Panc1 (cell line): Measurements from ENCODE around the gene ZSCAN10. TPM values are rescaled to one million over a fixed set of nuclear protein-coding genes. Genes with fewer than 3 reads are reported as not detected.
"Not testable (repeated sequence)": the region's sequence is repeated elsewhere in the genome, so short reads cannot be mapped to it uniquely, and the experiment has no call there.

ENCODE experiments used
- ATAC-seq: fragments of 200-7000 bp; cut with Tn5 transposase; 2 replicates; pipeline ENCODE4 v1.9.1; 2020; ENCODE audit warnings: mild to moderate bottlenecking, moderate library complexity
- BruUV-seq: library from RNA; stranded (reverse); fragments of 400-500 nt; replicated peaks from 2 replicates; lab custom pipeline; 2021; lab: Mats Ljungman, UMichigan
- CTCF ChIA-PET: fragments of 300-600 bp; sonication (Branson Sonifier 250); formaldehyde crosslinking; loops from one replicate; lab custom pipeline; 2022; ENCODE audit warnings: antibody characterized with exemption; lab: Charles Lee
- POLR2A ChIA-PET: fragments of 300-600 bp; sonication (Branson Sonifier 250); formaldehyde crosslinking; loops from one replicate; lab custom pipeline; 2022; ENCODE audit warnings: antibody characterized with exemption; lab: Charles Lee
- DNase-seq: peaks from one replicate; pipeline ENCODE4 v3.0.0-alpha.2; 2010; ENCODE audit warnings: low read depth, low spot score
- H3K27ac ChIP-seq: 2 replicates; pipeline ENCODE4 v1.5.1; 2011; ENCODE audit warnings: mild to moderate bottlenecking, low read length, inconsistent platforms
- H3K27me3 ChIP-seq: fragments of 200-500 bp; sonication (Bioruptor generic); 2 replicates; pipeline ENCODE4 v1.6.0; 2014; ENCODE audit warnings: low read length, inconsistent platforms; ENCODE audit not compliant: control insufficient read depth, insufficient read depth
- H3K36me3 ChIP-seq: fragments of 200-500 bp; sonication (Bioruptor generic); 2 replicates; pipeline ENCODE4 v1.5.1; 2014; ENCODE audit warnings: inconsistent platforms, mild to moderate bottlenecking, low read length, moderate library complexity; ENCODE audit not compliant: control insufficient read depth, insufficient read depth
- H3K4me1 ChIP-seq: 2 replicates; pipeline ENCODE4 v1.5.1; 2011; ENCODE audit warnings: inconsistent platforms, mild to moderate bottlenecking, low read length, moderate library complexity; ENCODE audit not compliant: control insufficient read depth, insufficient read depth
- H3K4me3 ChIP-seq, 2 experiments: 2 replicates each; pipeline ENCODE4 v1.5.1; 2011 to 2012; ENCODE audit warnings: low read depth in 2 of 2, low read length in 2 of 2, mild to moderate bottlenecking in 2 of 2, inconsistent platforms in 1 of 2, moderate library complexity in 1 of 2
- H3K9me3 ChIP-seq: fragments of 200-500 bp; sonication (Bioruptor generic); 2 replicates; pipeline ENCODE4 v1.5.1; 2014; ENCODE audit warnings: low read depth, mild to moderate bottlenecking, inconsistent platforms, low read length, moderate library complexity; ENCODE audit not compliant: control insufficient read depth, insufficient read depth
- POLR2AphosphoS5 ChIP-seq: IDR thresholded peaks from 2 replicates; pipeline ENCODE4 v1.6.1; 2012; ENCODE audit warnings: mild to moderate bottlenecking, low read depth, low read length, moderate library complexity
- REST ChIP-seq, 2 experiments: IDR thresholded peaks; 2 replicates each; pipeline ENCODE4 v1.6.1; 2011 to 2012; ENCODE audit warnings: low read depth in 2 of 2, control low read depth in 1 of 2, low read length in 1 of 2, mild to moderate bottlenecking in 1 of 2, moderate library complexity in 1 of 2; ENCODE audit not compliant: insufficient read depth in 1 of 2
- SIN3A ChIP-seq: IDR thresholded peaks from 2 replicates; pipeline ENCODE4 v1.6.1; 2012; ENCODE audit warnings: low read depth, mild to moderate bottlenecking, low read length, moderate library complexity, borderline replicate concordance; ENCODE audit not compliant: insufficient read depth
- TCF7L2 ChIP-seq: IDR thresholded peaks from 2 replicates; pipeline ENCODE4 v1.6.1; 2011; ENCODE audit warnings: mild to moderate bottlenecking, low read depth, low read length, inconsistent platforms
- in situ Hi-C: cut with HindIII; loops from 2 replicates; pipeline ENCODE4 v1.10.0; 2016; ENCODE audit warnings: low sequenced_read_pairs, low pct_unique_long_range_greater_than_20kb
- intact Hi-C: fragments of 100-400 bp; cut with micrococcal nuclease; formaldehyde crosslinking; loops from one replicate; pipeline ENCODE4 v1.10.0; 2022; ENCODE audit not compliant: unreplicated experiment
- total RNA-seq: library from RNA; stranded (reverse); gene quantifications from one replicate; pipeline ENCODE4 v1.2.1, GENCODE V29; 2021; ENCODE audit not compliant: unreplicated experiment
- TF ChIP-seq, protein P1 (sequence below): fragments of 450-650 bp; IDR thresholded peaks from 2 replicates; pipeline ENCODE4 v1.5.1; 2017; ENCODE audit warnings: mild to moderate bottlenecking

ZSCAN10 gene
- total RNA-seq, 1 experiment from 2014 or later, result 0.21 TPM

DNA sequence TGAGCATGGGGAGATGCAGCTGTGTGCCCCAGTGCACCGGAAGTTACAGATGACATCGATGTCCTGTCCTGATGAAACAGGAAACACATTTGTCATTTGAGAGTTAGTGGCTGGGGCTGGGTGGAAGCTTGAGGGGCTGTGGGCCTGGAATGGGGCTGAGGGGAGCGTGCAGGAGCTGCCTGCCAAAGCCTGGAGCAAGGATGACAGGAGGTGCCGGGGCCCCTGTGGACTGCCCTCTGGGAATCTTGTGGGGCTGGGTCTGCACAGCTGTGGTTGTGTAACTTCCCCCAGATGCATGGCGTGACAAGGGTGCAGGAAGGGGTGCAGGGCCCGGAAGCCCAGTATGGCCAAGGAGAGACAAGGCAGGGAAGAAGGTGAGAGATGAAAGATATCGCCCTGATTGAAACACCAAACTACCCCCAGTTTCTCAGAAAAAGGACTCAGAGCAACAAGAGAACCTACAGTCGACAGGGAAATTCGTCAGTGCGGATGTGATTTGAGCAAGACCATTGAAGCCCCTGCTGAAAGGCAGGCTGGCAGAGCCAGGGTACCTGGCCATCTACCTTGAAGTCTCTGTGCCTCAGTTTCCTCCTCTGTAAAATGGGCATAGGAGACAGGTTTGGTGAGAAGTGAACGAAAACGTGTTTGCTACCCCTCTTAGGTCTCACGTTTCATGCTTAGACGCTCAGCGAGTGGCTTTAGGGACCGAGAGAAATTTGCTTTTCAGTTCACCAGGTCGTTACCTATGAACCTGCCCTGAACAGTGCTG lies 43.9 kb downstream of the ZSCAN10 start:
- Histone ChIP-seq H3K36me3 (no peaks in the 10 kb centered on the region), H3K27me3 (no peaks in the 10 kb centered on the region), H3K9me3 (no peaks in the 10 kb centered on the region), H3K4me3 (no peak overlapping the region), H3K27ac (no peak overlapping the region), H3K4me1 (peaks cover 2% of the 10 kb centered on the region; the same call in 1 of the 2 replicates)
- no TSS peak for BruUV-seq
- POLR2A ChIA-PET, result no interaction called here
- in situ Hi-C loops (no loop called here), intact Hi-C loops (loop anchor here (10.0 kb wide), 1 partner anchor 70 kb away; no protein-coding TSS in a partner anchor)
- no peak for ATAC-seq
- DNase-seq, result no peak
- no peak for TF ChIP-seq SIN3A
- TF ChIP-seq REST (IDR thresholded peaks at IDR 0.05; ENCODE audit: insufficient read depth in 1 of 2, low read depth in 2 of 2, low read length in 1 of 2), result no peak
- TF ChIP-seq POLR2AphosphoS5, result no peak
- TF ChIP-seq, protein P1, sequence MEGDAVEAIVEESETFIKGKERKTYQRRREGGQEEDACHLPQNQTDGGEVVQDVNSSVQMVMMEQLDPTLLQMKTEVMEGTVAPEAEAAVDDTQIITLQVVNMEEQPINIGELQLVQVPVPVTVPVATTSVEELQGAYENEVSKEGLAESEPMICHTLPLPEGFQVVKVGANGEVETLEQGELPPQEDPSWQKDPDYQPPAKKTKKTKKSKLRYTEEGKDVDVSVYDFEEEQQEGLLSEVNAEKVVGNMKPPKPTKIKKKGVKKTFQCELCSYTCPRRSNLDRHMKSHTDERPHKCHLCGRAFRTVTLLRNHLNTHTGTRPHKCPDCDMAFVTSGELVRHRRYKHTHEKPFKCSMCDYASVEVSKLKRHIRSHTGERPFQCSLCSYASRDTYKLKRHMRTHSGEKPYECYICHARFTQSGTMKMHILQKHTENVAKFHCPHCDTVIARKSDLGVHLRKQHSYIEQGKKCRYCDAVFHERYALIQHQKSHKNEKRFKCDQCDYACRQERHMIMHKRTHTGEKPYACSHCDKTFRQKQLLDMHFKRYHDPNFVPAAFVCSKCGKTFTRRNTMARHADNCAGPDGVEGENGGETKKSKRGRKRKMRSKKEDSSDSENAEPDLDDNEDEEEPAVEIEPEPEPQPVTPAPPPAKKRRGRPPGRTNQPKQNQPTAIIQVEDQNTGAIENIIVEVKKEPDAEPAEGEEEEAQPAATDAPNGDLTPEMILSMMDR, result no peak
- TF ChIP-seq TCF7L2, result no peak
- CTCF ChIA-PET, result interaction anchor here (1.1 kb wide), 1 partner anchor 23 kb away, joined by 3 read pairs; no protein-coding TSS in a partner anchor

- intact Hi-C loops, result loop anchor here (10.0 kb wide), 1 partner anchor 71 kb away; no protein-coding TSS in a partner anchor
- H3K9me3 ChIP-seq, POLR2A ChIA-PET, ATAC-seq, DNase-seq, H3K27me3 ChIP-seq, H3K36me3 ChIP-seq, H3K4me3 ChIP-seq, H3K27ac ChIP-seq, in situ Hi-C loops, CTCF ChIA-PET, BruUV-seq, H3K4me1 ChIP-seq: not testable (repeated sequence)
These were observed 45.8 kb downstream of the ZSCAN10 start for GRCh38 chr16:3053330-3053710.

- DNase-seq, H3K4me3 ChIP-seq, H3K4me1 ChIP-seq, H3K27me3 ChIP-seq, H3K36me3 ChIP-seq, POLR2A ChIA-PET, in situ Hi-C loops, BruUV-seq, H3K9me3 ChIP-seq, H3K27ac ChIP-seq, ATAC-seq: not testable (repeated sequence)
- CTCF ChIA-PET, result interaction anchor here (0.9 kb wide), 1 partner anchor 135 kb away, joined by 4 read pairs; no protein-coding TSS in a partner anchor
- intact Hi-C loops, result loop anchor here (10.0 kb wide), 1 partner anchor 72 kb away; no protein-coding TSS in a partner anchor
These were observed 46.3 kb downstream of the ZSCAN10 start for GRCh38 chr16:3052571-3053329.
